Loucy (cell line): ENCODE data around the gene MVP.
"Not testable (repeated sequence)": the region's sequence is repeated elsewhere in the genome, so short reads cannot be mapped to it uniquely, and the experiment has no call there.

Experiments used
- H2AFZ ChIP-seq: fragments of 200-600 bp; sonication (generic); 2 replicates; pipeline ENCODE4 v1.6.0; 2016; ENCODE audit warnings: antibody characterized with exemption, mild to moderate bottlenecking, low read length, moderate library complexity
- H3F3A ChIP-seq: fragments of 200-600 bp; 2 replicates; pipeline ENCODE4 v1.6.0; 2016; ENCODE audit warnings: antibody characterized with exemption, low read depth, mild to moderate bottlenecking
- H3K27me3 ChIP-seq: fragments of 200-600 bp; sonication (generic); 2 replicates; pipeline ENCODE4 v1.6.1; 2014; ENCODE audit warnings: low read length, mild to moderate bottlenecking; ENCODE audit not compliant: insufficient read depth, poor library complexity, severe bottlenecking
- H3K36me3 ChIP-seq: fragments of 200-600 bp; sonication (generic); 2 replicates; pipeline ENCODE4 v1.6.1; 2016; ENCODE audit warnings: low read length; ENCODE audit not compliant: insufficient read depth
- H3K4me1 ChIP-seq: fragments of 200-600 bp; sonication (generic); 2 replicates; pipeline ENCODE4 v1.5.1; 2014; ENCODE audit warnings: low read length, mild to moderate bottlenecking; ENCODE audit not compliant: insufficient read depth, poor library complexity, severe bottlenecking
- H3K4me2 ChIP-seq: fragments of 200-600 bp; sonication (generic); 2 replicates; pipeline ENCODE4 v1.6.0; 2014; ENCODE audit warnings: antibody characterized with exemption, low read length, low read depth, mild to moderate bottlenecking; ENCODE audit not compliant: poor library complexity, severe bottlenecking
- H3K4me3 ChIP-seq: fragments of 200-600 bp; sonication (generic); 2 replicates; pipeline ENCODE4 v1.5.1; 2014; ENCODE audit warnings: low read length, mild to moderate bottlenecking, mixed read lengths; ENCODE audit not compliant: poor library complexity, severe bottlenecking
- H3K79me2 ChIP-seq: fragments of 200-600 bp; sonication (generic); 2 replicates; pipeline ENCODE4 v1.6.1; 2014; ENCODE audit warnings: low read length; ENCODE audit not compliant: insufficient read depth
- H3K9ac ChIP-seq: fragments of 200-600 bp; sonication (generic); 2 replicates; pipeline ENCODE4 v1.6.0; 2014; ENCODE audit warnings: mild to moderate bottlenecking, low read depth, low read length, moderate library complexity; ENCODE audit not compliant: poor library complexity, severe bottlenecking
- H3K9me2 ChIP-seq: fragments of 200-600 bp; sonication (generic); replicated peaks from 2 replicates; pipeline ENCODE4 v1.6.1; 2016; ENCODE audit warnings: low read depth, low read length, mixed read lengths
- H3K9me3 ChIP-seq: fragments of 200-600 bp; sonication (generic); 2 replicates; pipeline ENCODE4 v1.6.1; 2014; ENCODE audit warnings: mild to moderate bottlenecking, antibody characterized with exemption, low read length, low read depth; ENCODE audit not compliant: insufficient read depth
- H4K20me1 ChIP-seq: fragments of 200-600 bp; sonication (generic); 2 replicates; pipeline ENCODE4 v1.6.0; 2014; ENCODE audit warnings: antibody characterized with exemption, low read length, mild to moderate bottlenecking; ENCODE audit not compliant: insufficient read depth, poor library complexity, severe bottlenecking
- EZH2phosphoT487 ChIP-seq: fragments of 200-600 bp; IDR thresholded peaks from 2 replicates; pipeline ENCODE4 v1.6.1; 2018; ENCODE audit warnings: antibody characterized with exemption, mild to moderate bottlenecking, moderate library complexity, borderline replicate concordance
- TF ChIP-seq, protein P1 (sequence below): fragments of 200-600 bp; sonication (generic); conservative IDR thresholded peaks from 2 replicates; pipeline ENCODE4 v1.5.1; 2014; ENCODE audit warnings: mild to moderate bottlenecking, antibody characterized with exemption, low read length

The MVP gene

DNA sequence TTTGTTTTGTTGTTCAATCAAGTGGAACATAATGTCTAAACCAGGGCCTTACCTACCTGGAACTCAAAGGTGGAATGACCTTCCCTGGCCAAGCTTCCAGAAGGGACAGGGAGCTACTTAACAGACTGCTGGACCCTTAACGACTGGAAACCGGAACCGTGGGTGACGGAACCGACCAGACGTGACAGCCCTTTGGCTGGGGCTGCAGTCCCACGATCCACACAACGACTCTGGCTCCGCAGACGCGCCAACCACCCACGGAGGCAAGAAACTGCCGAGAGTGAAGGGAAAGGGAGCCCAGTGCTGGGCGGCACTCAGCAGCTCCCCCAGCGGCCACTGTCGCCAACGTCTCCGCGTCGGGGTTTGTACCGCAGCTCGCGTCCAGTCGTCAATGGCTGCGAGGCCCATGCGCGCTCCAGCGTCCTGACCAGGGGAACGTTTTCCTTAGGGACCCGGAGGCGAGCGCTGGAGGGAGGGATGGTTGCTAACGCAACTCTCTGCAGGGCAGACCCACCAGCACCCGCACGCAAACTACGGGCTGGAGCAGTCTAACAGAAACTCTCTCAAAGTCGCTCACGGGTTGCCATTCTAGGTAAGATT, 35.3 kb upstream of the MVP start:
- no peaks in the 10 kb centered on the region for H3K36me3 ChIP-seq
- H3K9ac ChIP-seq, result no peak overlapping the region
- H3K79me2 ChIP-seq, result peaks cover 5% of the 10 kb centered on the region; the same call in 1 of the 2 replicates
- H4K20me1 ChIP-seq, result no peaks in the 10 kb centered on the region
- no peak overlapping the region for H2AFZ ChIP-seq
- H3K9me3 ChIP-seq, result no peaks in the 10 kb centered on the region
- no peak overlapping the region for H3K4me2 ChIP-seq
- H3K4me1 ChIP-seq, result no peaks in the 10 kb centered on the region
- no peaks in the 10 kb centered on the region for H3K27me3 ChIP-seq
- H3F3A ChIP-seq, result no peaks in the 10 kb centered on the region
- no peaks in the 10 kb centered on the region for H3K9me2 ChIP-seq
- no peak overlapping the region for H3K4me3 ChIP-seq
- TF ChIP-seq EZH2phosphoT487, result no peak
- TF ChIP-seq, protein P1, sequence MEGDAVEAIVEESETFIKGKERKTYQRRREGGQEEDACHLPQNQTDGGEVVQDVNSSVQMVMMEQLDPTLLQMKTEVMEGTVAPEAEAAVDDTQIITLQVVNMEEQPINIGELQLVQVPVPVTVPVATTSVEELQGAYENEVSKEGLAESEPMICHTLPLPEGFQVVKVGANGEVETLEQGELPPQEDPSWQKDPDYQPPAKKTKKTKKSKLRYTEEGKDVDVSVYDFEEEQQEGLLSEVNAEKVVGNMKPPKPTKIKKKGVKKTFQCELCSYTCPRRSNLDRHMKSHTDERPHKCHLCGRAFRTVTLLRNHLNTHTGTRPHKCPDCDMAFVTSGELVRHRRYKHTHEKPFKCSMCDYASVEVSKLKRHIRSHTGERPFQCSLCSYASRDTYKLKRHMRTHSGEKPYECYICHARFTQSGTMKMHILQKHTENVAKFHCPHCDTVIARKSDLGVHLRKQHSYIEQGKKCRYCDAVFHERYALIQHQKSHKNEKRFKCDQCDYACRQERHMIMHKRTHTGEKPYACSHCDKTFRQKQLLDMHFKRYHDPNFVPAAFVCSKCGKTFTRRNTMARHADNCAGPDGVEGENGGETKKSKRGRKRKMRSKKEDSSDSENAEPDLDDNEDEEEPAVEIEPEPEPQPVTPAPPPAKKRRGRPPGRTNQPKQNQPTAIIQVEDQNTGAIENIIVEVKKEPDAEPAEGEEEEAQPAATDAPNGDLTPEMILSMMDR, result no peak

DNA sequence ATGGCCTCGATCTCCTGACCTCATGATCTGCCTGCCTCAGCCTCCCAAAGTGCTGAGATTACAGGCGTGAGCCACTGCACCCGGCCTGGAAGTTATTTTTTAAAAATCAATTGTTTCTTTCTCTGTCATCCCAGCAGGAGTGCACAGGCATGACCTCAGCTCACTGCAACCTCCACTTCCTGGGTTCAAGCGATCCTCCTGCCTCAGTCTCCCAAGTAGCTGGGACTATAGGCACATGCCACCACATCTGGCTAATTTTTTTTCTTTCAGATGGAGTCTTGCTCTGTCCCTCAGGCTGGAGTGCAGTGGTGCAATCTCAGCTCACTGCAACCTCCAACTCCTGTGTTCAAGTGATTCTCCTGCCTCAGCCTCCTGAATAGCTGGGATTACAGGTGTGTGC, 33.1 kb upstream of the MVP start:
- not testable (repeated sequence) for H3K36me3 ChIP-seq, H3K9me3 ChIP-seq, H3K4me2 ChIP-seq, H3K4me1 ChIP-seq, H3F3A ChIP-seq, H3K27me3 ChIP-seq, H4K20me1 ChIP-seq, H3K9me2 ChIP-seq, H3K9ac ChIP-seq, H3K4me3 ChIP-seq, H2AFZ ChIP-seq
- peaks cover 22% of the 10 kb centered on the region for H3K79me2 ChIP-seq

DNA sequence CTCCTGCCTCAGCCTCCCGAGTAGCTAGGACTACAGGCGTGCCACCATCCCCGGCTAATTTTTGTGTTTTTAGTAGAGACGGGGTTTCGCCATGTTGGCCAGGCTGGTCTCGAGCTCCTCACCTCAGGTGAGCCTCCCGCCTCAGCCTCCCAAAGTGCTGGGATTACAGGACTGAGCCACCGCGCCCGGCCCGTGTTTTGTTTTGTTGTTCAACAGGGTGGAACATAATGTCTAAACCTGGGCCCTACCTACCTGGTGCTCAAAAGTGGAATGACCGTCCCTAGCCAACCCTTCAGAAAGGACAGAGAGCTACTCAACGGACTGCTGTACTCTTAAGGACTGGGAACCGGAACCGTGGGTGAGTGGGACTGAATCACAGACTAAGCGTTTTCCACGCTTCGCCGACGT, 30.5 kb upstream of the MVP start:
- Histone ChIP-seq H3K4me2 (peak overlapping the region; percentile 90), H3K9ac (peak overlapping the region; percentile 95), H4K20me1 (peaks cover 18% of the 10 kb centered on the region), H3K4me3 (peak overlapping the region; percentile 92), H3K4me1 (peaks cover 33% of the 10 kb centered on the region), H3K36me3 (peaks cover 7% of the 10 kb centered on the region; the same call in 1 of the 2 replicates), H3K9me2 (no peaks in the 10 kb centered on the region), H3K79me2 (peaks cover 48% of the 10 kb centered on the region), H3K27me3 (peaks cover 5% of the 10 kb centered on the region), H2AFZ (peak overlapping the region; percentile 89), H3F3A (no peaks in the 10 kb centered on the region), H3K9me3 (no peaks in the 10 kb centered on the region)
- no peak for TF ChIP-seq EZH2phosphoT487
- TF ChIP-seq, protein P1, result no peak
